K562 (cell line): ENCODE data around the gene SCIN. TPM values are rescaled to one million over a fixed set of nuclear protein-coding genes. Genes with fewer than 3 reads are reported as not detected.

Source experiments
- CHD7 ChIP-seq: fragments of 200-600 bp; sonication (generic); IDR thresholded peaks from one replicate; pipeline ENCODE4 v1.6.1; 2012; ENCODE audit warnings: mild to moderate bottlenecking, low read depth, low read length, inconsistent platforms
- CREB1 ChIP-seq, 2 experiments: sonication (generic) in 1 of 2; formaldehyde crosslinking in 1 of 2; IDR thresholded peaks; 2 replicates each; pipeline versions ENCODE4 v1.6.1 to v1.8.0; 2012 to 2022; ENCODE audit warnings: inconsistent platforms in 1 of 2, mild to moderate bottlenecking in 1 of 2, missing genetic modification reagents in 1 of 2, moderate library complexity in 1 of 2
- IRF1 ChIP-seq: sonication (generic); formaldehyde crosslinking; IDR thresholded peaks from 2 replicates; pipeline ENCODE4 v1.8.0; 2022; ENCODE audit warnings: missing genetic modification reagents, mild to moderate bottlenecking, borderline replicate concordance
- KDM1A ChIP-seq, 2 experiments: fragments of 450-650 bp; IDR thresholded peaks; 2 replicates each; pipeline ENCODE4 v1.6.1; 2016; ENCODE audit warnings: mild to moderate bottlenecking in 2 of 2
- NFYB ChIP-seq: IDR thresholded peaks from 2 replicates; pipeline ENCODE4 v1.6.1; 2011; ENCODE audit warnings: mild to moderate bottlenecking, moderate library complexity; ENCODE audit not compliant: insufficient read length; ENCODE audit errors: extremely low read depth
- STAT6 ChIP-seq: sonication (generic); formaldehyde crosslinking; IDR thresholded peaks from 2 replicates; pipeline ENCODE4 v1.8.1; 2023; ENCODE audit warnings: mild to moderate bottlenecking, missing genetic modification reagents
- polyA plus RNA-seq, 8 experiments: library from polyadenylated mRNA; depleted of rRNA in 4 of 8; stranded (reverse) in 5 of 8; unstranded in 3 of 8; fragments of >200 nt; fragmentation: Nextera tagmentation in 2 of 8; fragmentation: Illumina TruSeq in 1 of 8; extraction: Ambion mirVana in 2 of 8; extraction: Trizol in 1 of 8; gene quantifications; 2 replicates each; pipeline versions ENCODE4 v1.2.1 to v1.2.3, GENCODE V29; 2011 to 2014; ENCODE audit warnings: inconsistent platforms in 1 of 8, missing spikeins in 1 of 8
- total RNA-seq, 7 experiments: library from RNA; depleted of rRNA in 6 of 7; stranded (reverse); fragments of >200 nt in 6 of 7; fragmentation: Illumina TruSeq in 2 of 7; extraction: Trizol in 2 of 7; gene quantifications; 2 replicates each; pipeline versions ENCODE4 v1.2.1 to v1.2.3, GENCODE V29; 2011 to 2021; ENCODE audit warnings: low replicate concordance in 1 of 7
- TF ChIP-seq, protein P1 (sequence below): fragments of 200-400 bp; formaldehyde crosslinking; IDR thresholded peaks from 2 replicates; pipeline ENCODE4 v1.6.1; 2017; ENCODE audit warnings: mild to moderate bottlenecking, low read depth, low read length, moderate library complexity
- TF ChIP-seq, protein P2 (sequence below): fragments of 200-800 bp; sonication (Bioruptor generic); IDR thresholded peaks from 2 replicates; pipeline ENCODE4 v1.6.1; 2017; ENCODE audit warnings: missing genetic modification characterization, missing compliant biosample characterization

SCIN gene
- total and polyA plus RNA-seq, 9 of the 15 experiments (the other 6 are each of a cell fraction or from before 2014, with no cell fraction given), result 0.67 to 18.2 (median 10.6) TPM

DNA sequence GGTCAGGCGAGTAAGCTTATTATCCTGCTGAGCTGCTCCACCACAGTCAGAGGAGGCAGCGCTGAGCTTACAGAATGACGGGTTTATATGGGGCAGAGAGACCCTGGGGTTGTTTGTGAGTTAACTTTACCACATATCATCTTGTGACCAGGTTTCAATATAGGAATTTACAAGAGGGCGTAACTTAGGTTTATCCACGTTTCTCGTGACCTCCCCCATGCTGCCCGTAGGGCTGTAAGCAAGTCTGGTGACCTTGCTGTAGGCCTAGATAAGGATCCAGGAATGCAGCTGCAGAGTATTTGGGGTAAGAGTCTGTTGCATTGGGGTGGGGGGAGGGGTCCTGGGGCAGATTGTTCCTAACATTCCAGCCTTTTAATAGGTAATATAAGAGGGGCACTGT, 24.6 kb downstream of the SCIN start (continued):
- TF ChIP-seq, protein P1, sequence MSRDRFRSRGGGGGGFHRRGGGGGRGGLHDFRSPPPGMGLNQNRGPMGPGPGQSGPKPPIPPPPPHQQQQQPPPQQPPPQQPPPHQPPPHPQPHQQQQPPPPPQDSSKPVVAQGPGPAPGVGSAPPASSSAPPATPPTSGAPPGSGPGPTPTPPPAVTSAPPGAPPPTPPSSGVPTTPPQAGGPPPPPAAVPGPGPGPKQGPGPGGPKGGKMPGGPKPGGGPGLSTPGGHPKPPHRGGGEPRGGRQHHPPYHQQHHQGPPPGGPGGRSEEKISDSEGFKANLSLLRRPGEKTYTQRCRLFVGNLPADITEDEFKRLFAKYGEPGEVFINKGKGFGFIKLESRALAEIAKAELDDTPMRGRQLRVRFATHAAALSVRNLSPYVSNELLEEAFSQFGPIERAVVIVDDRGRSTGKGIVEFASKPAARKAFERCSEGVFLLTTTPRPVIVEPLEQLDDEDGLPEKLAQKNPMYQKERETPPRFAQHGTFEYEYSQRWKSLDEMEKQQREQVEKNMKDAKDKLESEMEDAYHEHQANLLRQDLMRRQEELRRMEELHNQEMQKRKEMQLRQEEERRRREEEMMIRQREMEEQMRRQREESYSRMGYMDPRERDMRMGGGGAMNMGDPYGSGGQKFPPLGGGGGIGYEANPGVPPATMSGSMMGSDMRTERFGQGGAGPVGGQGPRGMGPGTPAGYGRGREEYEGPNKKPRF, result no peak
- TF ChIP-seq STAT6, result no peak
- no peak for TF ChIP-seq NFYB
- no peak for TF ChIP-seq KDM1A (IDR thresholded peaks at IDR 0.05)
- no peak for TF ChIP-seq CREB1 (IDR thresholded peaks at IDR 0.05)
- TF ChIP-seq CREB1 (CRISPR knock-in tag; IDR thresholded peaks at IDR 0.05), result no peak
- TF ChIP-seq CHD7, result no peak
- TF ChIP-seq, protein P2, sequence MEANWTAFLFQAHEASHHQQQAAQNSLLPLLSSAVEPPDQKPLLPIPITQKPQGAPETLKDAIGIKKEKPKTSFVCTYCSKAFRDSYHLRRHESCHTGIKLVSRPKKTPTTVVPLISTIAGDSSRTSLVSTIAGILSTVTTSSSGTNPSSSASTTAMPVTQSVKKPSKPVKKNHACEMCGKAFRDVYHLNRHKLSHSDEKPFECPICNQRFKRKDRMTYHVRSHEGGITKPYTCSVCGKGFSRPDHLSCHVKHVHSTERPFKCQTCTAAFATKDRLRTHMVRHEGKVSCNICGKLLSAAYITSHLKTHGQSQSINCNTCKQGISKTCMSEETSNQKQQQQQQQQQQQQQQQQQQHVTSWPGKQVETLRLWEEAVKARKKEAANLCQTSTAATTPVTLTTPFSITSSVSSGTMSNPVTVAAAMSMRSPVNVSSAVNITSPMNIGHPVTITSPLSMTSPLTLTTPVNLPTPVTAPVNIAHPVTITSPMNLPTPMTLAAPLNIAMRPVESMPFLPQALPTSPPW (CRISPR knock-in tag), result no peak
- TF ChIP-seq IRF1, result no peak
